Muscle layer of colon (tissue), 2 donors: ENCODE data around the gene SPATA2.
"Not testable (repeated sequence)": the region's sequence is repeated elsewhere in the genome, so short reads cannot be mapped to it uniquely, and the experiment has no call there.

ENCODE experiments used
- H3K27ac ChIP-seq: one replicate; pipeline ENCODE4 v1.7.0; 2013; ENCODE audit warnings: low read depth, mild to moderate bottlenecking, low read length, moderate library complexity
- H3K27me3 ChIP-seq, 2 donors: one replicate each; pipeline ENCODE4 v1.7.0; 2013; ENCODE audit warnings: low read length in 2 of 2, mild to moderate bottlenecking in 2 of 2; ENCODE audit not compliant: insufficient read depth in 2 of 2, control insufficient read depth in 1 of 2
- H3K36me3 ChIP-seq: one replicate; pipeline ENCODE4 v1.7.0; 2013; ENCODE audit warnings: mild to moderate bottlenecking, low read length; ENCODE audit not compliant: insufficient read depth
- H3K4me1 ChIP-seq: one replicate; pipeline ENCODE4 v1.7.0; 2013; ENCODE audit warnings: mild to moderate bottlenecking, low read length; ENCODE audit not compliant: insufficient read depth
- H3K4me3 ChIP-seq, 2 donors: one replicate each; pipeline ENCODE4 v1.7.0; 2013; ENCODE audit warnings: low read length in 2 of 2, low read depth in 1 of 2, mild to moderate bottlenecking in 1 of 2, moderate library complexity in 1 of 2
- H3K9ac ChIP-seq: one replicate; pipeline ENCODE4 v1.7.0; 2013; ENCODE audit warnings: low read length
- H3K9me3 ChIP-seq: one replicate; pipeline ENCODE4 v1.7.0; 2013; ENCODE audit warnings: mild to moderate bottlenecking, low read length
- donor health status: abdominal sarcoma.
- donor health status: Adenocarcinoma of cecum.

Gene SPATA2

DNA sequence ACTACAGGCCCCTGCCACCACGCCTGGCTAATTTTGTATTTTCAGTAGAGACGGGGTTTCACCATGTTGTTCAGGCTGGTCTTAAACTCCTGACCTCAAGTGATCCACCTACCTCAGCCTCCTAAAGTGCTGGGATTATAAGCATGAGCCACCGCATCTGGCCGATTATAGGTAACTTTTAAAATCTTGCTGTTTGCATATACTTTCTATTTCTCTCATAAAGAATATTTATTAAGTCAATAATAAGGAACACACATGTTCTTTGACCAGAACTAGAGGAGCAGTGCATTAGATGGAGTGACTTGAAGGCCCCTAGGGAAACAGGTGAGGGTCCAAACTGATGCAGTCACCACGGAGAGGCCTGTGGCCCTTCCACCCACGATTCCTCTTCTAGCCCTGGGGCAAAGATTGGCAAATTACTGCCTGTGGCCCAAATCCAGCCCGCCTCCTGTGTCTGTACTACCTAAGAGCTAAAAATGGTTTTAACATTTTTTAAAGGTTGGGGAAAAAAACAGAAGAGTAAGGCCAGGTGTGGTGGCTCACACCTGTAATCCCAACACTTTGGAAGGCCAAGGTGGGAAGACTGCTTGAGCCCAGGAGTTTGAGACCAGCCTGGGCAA is 19.7 kb downstream of the SPATA2 start:
- not testable (repeated sequence) for H3K9ac ChIP-seq, H3K9me3 ChIP-seq, H3K27me3 ChIP-seq, H3K4me3 ChIP-seq, H3K4me1 ChIP-seq, H3K27ac ChIP-seq, H3K36me3 ChIP-seq

DNA sequence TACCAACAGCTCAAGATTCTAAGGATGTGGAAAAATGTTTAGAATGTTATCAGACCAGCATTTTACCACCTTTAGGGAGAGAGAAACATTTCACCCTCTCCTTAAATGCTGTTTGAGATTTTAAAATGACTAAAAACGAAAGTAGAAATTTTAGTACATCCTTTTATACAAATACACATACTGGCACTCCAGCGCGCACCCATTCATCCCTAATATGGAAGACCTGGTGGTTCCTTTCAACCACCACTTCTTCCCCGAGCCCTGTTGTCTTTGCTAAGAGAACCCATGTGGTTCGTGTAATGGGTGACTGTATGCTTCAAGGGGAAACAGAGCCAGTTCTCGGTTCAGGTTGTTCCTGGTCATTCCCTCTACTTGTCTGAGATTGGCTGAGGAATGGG is 21.3 kb downstream of the SPATA2 start:
- no peak overlapping the region for H3K27ac ChIP-seq
- no peak overlapping the region for H3K9ac ChIP-seq
- H3K36me3 ChIP-seq = no peaks in the 10 kb centered on the region
- no peaks in the 10 kb centered on the region for H3K4me1 ChIP-seq
- no peaks in the 10 kb centered on the region for H3K9me3 ChIP-seq
- no peaks in the 10 kb centered on the region for H3K27me3 ChIP-seq
- H3K4me3 ChIP-seq = no peak overlapping the region

DNA sequence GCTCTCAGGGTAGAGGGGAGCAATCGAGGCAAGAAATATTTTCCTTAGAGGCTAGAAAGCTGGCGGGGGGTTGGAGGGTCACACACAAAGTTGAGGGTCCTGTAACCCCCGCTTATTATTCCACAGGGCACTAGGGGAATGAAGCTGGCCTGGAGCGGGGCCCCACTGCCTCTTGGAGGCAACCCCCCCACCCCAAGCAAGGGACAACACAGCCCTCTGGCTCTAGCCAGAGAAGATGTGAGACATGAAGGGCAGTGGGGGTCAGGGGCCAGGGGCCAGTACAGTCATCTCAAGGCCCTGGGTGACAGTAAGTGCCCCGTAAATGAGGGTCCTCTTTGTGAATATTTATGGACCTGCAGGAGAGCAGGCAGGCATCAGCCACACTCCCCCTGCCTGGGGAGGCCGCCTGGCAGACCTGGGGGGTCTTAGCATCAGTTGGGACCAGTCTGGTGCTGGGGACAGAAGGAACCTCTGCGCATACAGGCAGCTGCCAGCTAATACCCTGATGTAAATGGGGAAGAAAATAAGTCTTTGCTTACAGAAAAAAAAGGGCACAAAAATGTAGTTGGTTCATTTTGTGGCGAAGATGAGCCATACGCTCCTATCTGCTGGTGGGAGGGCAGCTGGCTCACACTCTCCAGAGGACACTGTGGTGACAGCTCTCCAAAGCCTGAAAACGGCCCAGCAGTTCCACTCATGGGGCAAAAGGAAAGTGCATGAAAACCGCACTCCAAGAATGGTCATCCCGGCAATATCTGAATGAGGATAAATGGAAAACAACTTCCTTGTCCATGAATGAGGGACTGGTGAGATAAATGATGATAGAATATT is 21.9 kb downstream of the SPATA2 start:
- Histone ChIP-seq H3K27ac (no peak overlapping the region), H3K4me3 (no peak overlapping the region), H3K9me3 (no peaks in the 10 kb centered on the region), H3K9ac (no peak overlapping the region), H3K36me3 (no peaks in the 10 kb centered on the region), H3K27me3 (no peaks in the 10 kb centered on the region), H3K4me1 (no peaks in the 10 kb centered on the region)

DNA sequence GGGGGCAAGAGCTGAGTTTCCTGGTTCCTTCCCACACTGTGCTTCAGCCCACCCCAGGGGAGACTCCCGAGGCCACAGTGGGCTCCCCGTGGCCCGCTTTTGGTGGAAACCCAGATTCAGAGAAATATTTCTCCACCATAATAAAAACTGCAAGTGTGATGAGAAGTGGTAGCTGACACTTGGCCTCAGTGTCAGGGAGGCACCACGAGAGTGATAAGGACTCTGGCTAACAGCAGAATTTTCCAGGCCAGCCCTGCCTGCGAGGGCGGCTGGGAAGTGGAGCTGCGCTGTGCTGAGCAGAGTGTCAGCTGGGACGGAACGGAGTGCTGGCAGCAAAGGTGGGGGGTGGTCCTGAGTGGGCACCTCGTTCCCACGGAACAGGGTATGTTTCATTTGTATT is 22.5 kb downstream of the SPATA2 start:
- Histone ChIP-seq H3K36me3 (no peaks in the 10 kb centered on the region), H3K9me3 (no peaks in the 10 kb centered on the region), H3K4me3 (no peak overlapping the region), H3K27ac (no peak overlapping the region), H3K9ac (no peak overlapping the region), H3K4me1 (peaks cover 4% of the 10 kb centered on the region), H3K27me3 (no peaks in the 10 kb centered on the region)

DNA sequence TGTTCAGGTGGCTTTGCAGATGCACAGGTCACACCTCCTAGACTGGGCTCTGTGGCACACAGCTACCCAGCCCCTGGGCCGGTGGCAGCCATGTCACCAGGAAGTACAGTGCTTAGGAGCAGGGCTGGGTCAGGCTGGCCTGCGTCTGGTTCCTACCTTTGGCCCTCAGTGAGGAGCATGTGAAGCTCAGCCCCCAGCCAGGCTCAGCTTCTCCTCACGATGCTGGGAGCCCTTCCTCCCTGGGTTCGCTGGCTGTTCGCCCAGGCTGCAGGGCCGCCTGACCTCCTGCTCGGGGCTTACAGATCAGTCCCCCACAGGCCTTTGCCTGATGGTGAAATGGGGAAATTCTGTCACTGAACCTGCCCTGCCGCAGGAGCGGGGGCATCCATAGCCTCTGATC is 23.1 kb downstream of the SPATA2 start:
- no peak overlapping the region for H3K4me3 ChIP-seq
- H3K27me3 ChIP-seq = no peaks in the 10 kb centered on the region
- no peaks in the 10 kb centered on the region for H3K36me3 ChIP-seq
- peaks cover 10% of the 10 kb centered on the region for H3K4me1 ChIP-seq
- no peaks in the 10 kb centered on the region for H3K9me3 ChIP-seq
- no peak overlapping the region for H3K9ac ChIP-seq
- H3K27ac ChIP-seq = no peak overlapping the region

DNA sequence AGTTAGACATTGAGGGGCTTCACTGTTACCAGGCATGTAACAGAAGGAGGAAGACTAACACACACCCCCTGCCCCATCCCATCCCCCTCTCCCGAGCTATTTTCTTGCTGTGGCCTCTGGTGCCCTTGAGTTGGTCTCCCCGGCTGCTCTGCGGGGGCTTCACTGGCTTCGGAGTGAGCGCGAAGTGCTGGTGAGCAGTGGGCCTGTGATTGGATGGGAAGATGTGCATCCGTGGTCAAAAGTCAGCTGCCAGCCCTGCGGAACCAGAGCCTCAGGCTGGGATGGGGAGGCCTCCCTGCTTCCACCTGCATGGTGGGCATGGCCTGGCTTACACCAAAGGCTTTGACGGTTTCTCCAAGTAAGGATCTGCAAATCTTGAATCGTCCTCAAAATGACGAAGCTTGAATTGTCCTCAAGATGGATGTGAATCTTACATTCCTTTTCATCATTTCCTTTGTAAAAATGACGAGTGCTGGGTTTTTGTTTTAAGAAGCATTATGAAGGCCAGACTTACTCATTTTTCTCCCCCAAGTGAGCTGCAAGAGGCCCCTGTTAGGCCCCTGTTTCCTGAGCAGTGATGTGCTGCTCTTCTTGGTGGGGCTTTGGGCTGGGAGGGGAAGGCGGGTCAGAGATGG is 23.7 kb downstream of the SPATA2 start:
- Histone ChIP-seq H3K4me3 (no peak overlapping the region), H3K27me3 (no peaks in the 10 kb centered on the region), H3K9me3 (no peaks in the 10 kb centered on the region), H3K27ac (no peak overlapping the region), H3K4me1 (peaks cover 10% of the 10 kb centered on the region), H3K9ac (no peak overlapping the region), H3K36me3 (no peaks in the 10 kb centered on the region)

DNA sequence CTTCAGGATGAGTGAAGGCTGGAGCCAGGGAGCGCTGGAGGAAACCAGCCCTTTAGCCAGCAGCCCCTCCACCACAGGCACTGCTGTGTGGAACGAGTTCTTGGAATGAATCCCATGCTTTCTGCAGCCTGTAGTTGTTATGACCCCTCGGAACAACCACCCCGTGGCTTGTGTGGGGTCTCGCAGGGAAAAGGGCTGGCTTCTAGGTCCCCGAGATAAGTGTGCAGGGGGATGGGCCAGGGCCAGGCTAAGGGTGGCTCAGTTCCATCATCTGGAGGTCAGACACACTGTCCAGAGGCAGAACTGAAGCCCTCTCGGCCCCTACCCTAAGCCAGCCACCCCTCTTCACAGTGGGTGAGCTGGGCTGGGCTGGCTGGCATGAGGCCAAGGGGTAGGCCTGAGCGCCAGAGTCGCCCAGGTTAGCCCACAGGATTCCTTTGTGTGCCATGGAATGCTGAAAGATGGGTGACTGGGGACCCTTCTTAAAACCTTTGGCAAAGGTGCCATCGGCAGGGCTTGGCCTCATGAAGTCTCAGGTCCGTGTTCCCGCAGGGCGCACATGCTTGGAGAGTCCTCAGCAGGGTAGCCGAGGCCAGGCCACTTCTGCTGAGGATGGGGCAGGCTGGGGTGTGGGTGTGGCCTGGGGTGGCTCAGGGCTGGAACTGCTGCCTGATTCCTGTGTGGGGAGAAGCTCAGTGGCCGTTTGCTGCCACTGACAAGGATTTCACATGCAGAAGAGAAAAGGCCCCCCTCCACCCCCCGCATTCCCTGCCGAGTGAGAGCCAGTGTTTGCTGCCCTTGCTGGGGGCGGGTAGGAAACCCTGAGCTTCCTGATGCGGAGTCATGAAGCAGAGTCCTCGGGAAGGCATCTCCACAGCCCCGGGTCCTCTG is 24.6 kb downstream of the SPATA2 start:
- Histone ChIP-seq H3K4me1 (peaks cover 10% of the 10 kb centered on the region), H3K27ac (no peak overlapping the region)

DNA sequence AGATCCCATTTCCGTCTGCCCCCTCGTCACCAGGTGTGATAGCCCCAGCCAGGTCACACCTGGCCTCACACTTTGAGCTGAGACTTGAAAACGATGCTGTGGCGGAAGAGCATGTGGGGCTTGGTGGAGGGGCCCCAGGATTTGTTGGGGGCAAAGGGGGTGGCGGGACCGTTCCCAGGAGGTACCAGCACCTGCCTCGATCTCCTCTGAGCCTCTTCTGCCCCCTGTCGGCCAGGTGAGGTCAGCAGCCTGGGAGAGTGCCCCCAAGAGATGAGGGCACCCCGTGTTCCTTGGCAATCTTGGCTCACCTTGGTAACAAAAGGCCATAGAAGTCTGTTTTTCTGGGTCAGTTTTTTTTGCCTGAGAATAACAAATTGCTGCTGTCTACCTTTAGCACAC is 25.4 kb downstream of the SPATA2 start:
- no peaks in the 10 kb centered on the region for H3K27me3 ChIP-seq
- no peaks in the 10 kb centered on the region for H3K9me3 ChIP-seq
- no peak overlapping the region for H3K27ac ChIP-seq
- peaks cover 7% of the 10 kb centered on the region for H3K36me3 ChIP-seq
- H3K4me1 ChIP-seq = peaks cover 10% of the 10 kb centered on the region
- no peak overlapping the region for H3K9ac ChIP-seq
- no peak overlapping the region for H3K4me3 ChIP-seq

More for the DNA sequence above, 24.6 kb downstream of the SPATA2 start:
- H3K36me3 ChIP-seq = peaks cover under 1% of the 10 kb centered on the region
- H3K4me3 ChIP-seq = no peak overlapping the region
- no peaks in the 10 kb centered on the region for H3K27me3 ChIP-seq
- no peaks in the 10 kb centered on the region for H3K9me3 ChIP-seq
- no peak overlapping the region for H3K9ac ChIP-seq

DNA sequence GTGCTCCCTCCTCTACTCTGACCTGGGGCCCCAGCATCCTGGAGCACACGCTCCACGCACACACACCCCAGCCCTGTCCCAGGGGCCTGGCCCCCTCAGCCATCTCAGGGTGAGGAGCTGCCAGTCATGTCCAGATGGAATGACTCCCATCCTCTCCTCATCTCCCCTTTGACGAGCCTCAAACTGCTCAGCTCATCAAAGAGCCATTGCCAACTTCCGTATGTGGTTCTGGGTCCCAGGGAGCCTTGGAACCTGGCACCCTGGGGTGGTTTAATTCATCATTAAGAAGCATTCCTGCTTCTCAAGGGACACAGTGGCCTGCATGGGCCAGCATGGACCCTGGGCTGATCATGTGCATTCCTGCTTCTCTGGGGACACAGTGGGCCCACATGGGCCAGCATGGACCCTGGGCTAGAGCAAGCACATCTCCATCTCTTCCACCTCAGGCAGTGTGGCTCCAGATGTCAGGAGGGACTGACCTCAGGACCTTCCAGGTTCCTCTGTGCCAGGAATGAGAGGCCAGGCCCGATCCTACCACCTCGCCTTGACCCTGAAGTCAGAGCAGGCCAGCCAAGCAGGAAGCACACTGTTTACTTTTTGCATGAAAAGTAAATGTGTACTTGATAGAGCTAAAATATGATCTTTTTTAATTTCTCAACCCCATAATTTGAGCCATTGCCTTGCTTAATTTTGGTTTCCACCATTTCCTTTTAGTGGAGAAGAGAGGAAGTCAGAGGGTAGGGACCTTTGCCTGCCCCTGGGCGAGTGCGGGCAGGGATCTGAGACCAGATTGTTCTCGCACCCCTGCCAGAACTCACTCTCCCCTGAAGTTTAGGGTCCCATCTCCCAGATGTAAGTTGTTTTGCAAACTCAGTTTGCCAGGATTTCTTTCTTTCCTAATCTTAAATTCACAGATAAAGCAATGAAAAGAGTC is 26.1 kb downstream of the SPATA2 start:
- H3K4me3 ChIP-seq = no peak overlapping the region
- no peaks in the 10 kb centered on the region for H3K9me3 ChIP-seq
- no peaks in the 10 kb centered on the region for H3K27me3 ChIP-seq
- no peak overlapping the region for H3K27ac ChIP-seq
- peaks cover 14% of the 10 kb centered on the region for H3K36me3 ChIP-seq
- peaks cover 10% of the 10 kb centered on the region for H3K4me1 ChIP-seq
- no peak overlapping the region for H3K9ac ChIP-seq

DNA sequence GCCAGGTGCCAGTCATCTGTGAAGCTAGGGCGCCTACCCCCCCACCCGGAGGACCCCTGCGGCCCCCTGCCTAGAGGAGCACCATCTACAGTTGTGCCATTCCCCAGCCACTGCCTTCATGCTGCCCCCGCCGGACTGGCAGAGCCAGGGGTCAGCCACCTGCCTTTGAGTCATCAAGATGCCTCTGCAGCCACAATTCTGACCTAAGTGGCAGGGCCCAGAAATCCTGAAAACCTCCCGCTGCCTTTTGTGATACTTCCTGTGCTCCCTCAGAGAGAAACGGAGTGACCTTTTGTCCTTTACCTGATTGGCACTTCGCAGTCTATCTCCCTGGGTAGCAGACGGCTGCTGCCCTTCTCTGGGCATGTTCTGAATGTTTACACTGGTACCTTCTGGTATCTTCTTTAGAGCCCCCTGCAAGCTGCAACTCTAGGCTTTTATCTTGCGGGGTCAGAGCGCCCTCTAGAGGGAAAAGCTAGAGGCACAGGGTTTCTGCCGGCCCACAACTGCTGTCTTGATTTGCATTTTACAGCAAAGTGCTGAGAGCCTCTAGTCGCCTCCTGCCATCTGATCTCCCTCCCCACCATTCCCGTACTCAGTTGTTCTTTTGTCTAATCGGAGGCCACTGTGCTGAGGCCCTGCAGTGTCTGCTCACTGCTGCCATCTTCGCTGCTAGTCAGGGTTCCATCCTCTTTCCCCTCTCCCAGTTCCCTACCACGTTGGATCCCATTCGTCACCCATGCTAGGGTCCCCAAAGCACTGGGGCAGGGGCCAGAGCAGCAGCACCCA is 26.9 kb downstream of the SPATA2 start:
- no peak overlapping the region for H3K27ac ChIP-seq
- H3K9me3 ChIP-seq = no peaks in the 10 kb centered on the region
- peaks cover 22% of the 10 kb centered on the region for H3K36me3 ChIP-seq
- H3K9ac ChIP-seq = no peak overlapping the region
- H3K4me1 ChIP-seq = peaks cover 10% of the 10 kb centered on the region
- H3K4me3 ChIP-seq = no peak overlapping the region
- no peaks in the 10 kb centered on the region for H3K27me3 ChIP-seq
